Right atrium auricular region (tissue), 2 donors: ENCODE measurements around the gene USP32. TPM values are rescaled to one million over a fixed set of nuclear protein-coding genes. Genes with fewer than 3 reads are reported as not detected.
"Not testable (repeated sequence)": the region's sequence is repeated elsewhere in the genome, so short reads cannot be mapped to it uniquely, and the experiment has no call there.

Experiments
- DNase-seq: peaks from one replicate; pipeline ENCODE4 v3.0.0-alpha.2; 2019; ENCODE audit warnings: low spot score
- H3K27ac ChIP-seq, 2 donors: fragments of 200-600 bp; sonication (generic); 1 replicate in 1 of 2; 2 replicates in 1 of 2; pipeline ENCODE4 v1.5.1; 2016 to 2019
- H3K27me3 ChIP-seq, 2 donors: fragments of 200-600 bp; sonication (generic); one replicate each; pipeline versions ENCODE4 v1.5.1 to v1.6.0; 2017 to 2019
- H3K36me3 ChIP-seq: fragments of 200-600 bp; sonication (generic); one replicate; pipeline ENCODE4 v1.5.1; 2016
- H3K4me1 ChIP-seq, 2 donors: fragments of 200-600 bp; sonication (generic); one replicate each; pipeline versions ENCODE4 v1.5.1 to v1.6.0; 2017 to 2019
- H3K4me3 ChIP-seq, 2 donors: fragments of 200-600 bp; sonication (generic); 1 replicate in 1 of 2; 2 replicates in 1 of 2; pipeline ENCODE4 v1.5.1; 2017 to 2019; ENCODE audit warnings: mild to moderate bottlenecking in 1 of 2, moderate library complexity in 1 of 2
- H3K9me3 ChIP-seq, 2 donors: fragments of 200-600 bp; sonication (generic); one replicate each; pipeline ENCODE4 v1.5.1; 2019
- CTCF ChIP-seq, 2 donors: fragments of 200-600 bp; sonication (generic); IDR thresholded peaks; one replicate each; pipeline ENCODE4 v1.5.1; 2019; ENCODE audit warnings: antibody characterized with exemption in 2 of 2
- total RNA-seq, 2 donors: library from RNA; depleted of rRNA; stranded (reverse); fragments of >200 nt; gene quantifications; one replicate each; pipeline ENCODE4 v1.1.0, GENCODE V29; 2016

USP32 gene
- total RNA-seq, 2 donors from 2014 or later = 24.5 to 27.7 TPM

DNA sequence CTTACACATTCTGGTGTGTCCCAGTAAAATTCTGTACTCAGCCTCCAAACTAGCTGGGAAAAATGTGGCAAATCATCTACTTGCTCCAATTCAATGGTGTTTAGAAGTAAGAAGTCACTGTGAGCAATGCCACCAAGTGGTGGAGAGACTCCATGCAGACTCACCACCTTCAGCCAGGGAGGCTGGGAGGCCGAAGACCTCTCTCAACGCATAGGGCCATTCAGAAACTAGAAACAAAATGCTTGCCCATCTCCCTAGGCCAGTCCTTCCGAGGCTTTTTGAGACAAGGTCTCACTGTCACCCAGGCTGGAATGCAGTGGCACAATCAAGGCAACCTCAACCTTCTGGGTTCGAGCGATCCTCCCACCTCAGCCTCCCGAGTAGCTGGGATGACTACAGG, 217.2 kb downstream of the USP32 start:
- not testable (repeated sequence) for H3K27me3 ChIP-seq, H3K27ac ChIP-seq, H3K4me3 ChIP-seq, H3K9me3 ChIP-seq, H3K36me3 ChIP-seq
- peak; percentile 50 for DNase-seq
- peak in 1 of 2 donors; percentile 53 for TF ChIP-seq CTCF (IDR thresholded peaks at IDR 0.05)
- H3K4me1 ChIP-seq = peaks cover 0 to 11% of the 10 kb centered on the region in 2 donors

GRCh38 chr17:60174035-60174434, 217.9 kb downstream of the USP32 start:
- TF ChIP-seq CTCF (IDR thresholded peaks at IDR 0.05) = no peak
- no peaks in the 10 kb centered on the region for H3K27me3 ChIP-seq
- H3K9me3 ChIP-seq = no peaks in the 10 kb centered on the region
- DNase-seq = no peak
- H3K4me1 ChIP-seq = peaks cover 0 to 15% of the 10 kb centered on the region in 2 donors
- no peak overlapping the region for H3K27ac ChIP-seq
- H3K36me3 ChIP-seq = peaks cover 6% of the 10 kb centered on the region
- no peak overlapping the region for H3K4me3 ChIP-seq

DNA sequence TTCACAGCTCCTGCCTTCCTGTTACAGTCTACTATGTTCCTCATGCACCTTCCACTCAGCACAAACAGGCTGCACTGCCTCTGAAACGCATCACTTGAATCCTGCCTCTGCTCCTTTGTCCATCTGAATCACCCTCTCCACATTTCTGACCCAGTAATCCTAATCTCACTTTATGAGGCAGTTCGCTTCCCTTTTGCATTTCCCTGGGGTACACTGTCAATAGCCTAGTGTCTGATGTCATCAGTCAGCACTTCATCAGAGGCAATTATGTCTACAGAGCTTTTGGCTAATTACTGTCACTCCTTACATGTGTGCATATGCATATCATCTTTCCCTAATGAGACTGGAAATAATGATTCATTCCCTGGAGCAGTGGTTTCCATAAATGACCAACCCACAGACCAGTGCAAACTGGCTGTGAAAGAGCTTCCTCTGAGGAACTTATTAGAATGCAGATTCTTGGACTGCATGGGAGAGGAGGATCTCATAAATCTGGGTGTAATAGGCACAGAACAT, 218.6 kb downstream of the USP32 start:
- Histone ChIP-seq H3K4me3 (no peak overlapping the region), H3K27me3 (no peaks in the 10 kb centered on the region), H3K27ac (no peak overlapping the region), H3K9me3 (no peaks in the 10 kb centered on the region), H3K4me1 (peaks cover 0 to 17% of the 10 kb centered on the region in 2 donors), H3K36me3 (peaks cover 4% of the 10 kb centered on the region)
- no peak for DNase-seq
- no peak for TF ChIP-seq CTCF (IDR thresholded peaks at IDR 0.05)

DNA sequence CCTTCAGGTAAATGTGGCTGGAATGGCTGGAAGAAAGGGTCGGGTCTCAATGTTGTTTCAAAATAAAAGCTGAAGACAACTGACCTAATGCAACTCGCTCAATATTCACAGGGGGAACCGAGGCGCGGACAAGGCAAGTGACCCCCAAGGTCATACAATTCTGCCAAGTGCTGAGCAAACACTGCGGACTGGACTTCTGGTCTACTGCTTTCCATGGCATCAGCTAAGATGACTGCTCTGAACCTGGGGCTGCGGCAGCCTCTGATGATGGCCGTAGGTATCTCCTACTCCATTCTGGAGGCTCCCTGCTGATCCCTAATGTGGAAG, 220.2 kb downstream of the USP32 start:
- TF ChIP-seq CTCF (IDR thresholded peaks at IDR 0.05) = no peak
- Histone ChIP-seq H3K27me3 (no peaks in the 10 kb centered on the region), H3K4me3 (no peak overlapping the region), H3K27ac (no peak overlapping the region), H3K36me3 (no peaks in the 10 kb centered on the region), H3K9me3 (no peaks in the 10 kb centered on the region), H3K4me1 (peaks cover 0 to 17% of the 10 kb centered on the region in 2 donors)
- no peak for DNase-seq

DNA sequence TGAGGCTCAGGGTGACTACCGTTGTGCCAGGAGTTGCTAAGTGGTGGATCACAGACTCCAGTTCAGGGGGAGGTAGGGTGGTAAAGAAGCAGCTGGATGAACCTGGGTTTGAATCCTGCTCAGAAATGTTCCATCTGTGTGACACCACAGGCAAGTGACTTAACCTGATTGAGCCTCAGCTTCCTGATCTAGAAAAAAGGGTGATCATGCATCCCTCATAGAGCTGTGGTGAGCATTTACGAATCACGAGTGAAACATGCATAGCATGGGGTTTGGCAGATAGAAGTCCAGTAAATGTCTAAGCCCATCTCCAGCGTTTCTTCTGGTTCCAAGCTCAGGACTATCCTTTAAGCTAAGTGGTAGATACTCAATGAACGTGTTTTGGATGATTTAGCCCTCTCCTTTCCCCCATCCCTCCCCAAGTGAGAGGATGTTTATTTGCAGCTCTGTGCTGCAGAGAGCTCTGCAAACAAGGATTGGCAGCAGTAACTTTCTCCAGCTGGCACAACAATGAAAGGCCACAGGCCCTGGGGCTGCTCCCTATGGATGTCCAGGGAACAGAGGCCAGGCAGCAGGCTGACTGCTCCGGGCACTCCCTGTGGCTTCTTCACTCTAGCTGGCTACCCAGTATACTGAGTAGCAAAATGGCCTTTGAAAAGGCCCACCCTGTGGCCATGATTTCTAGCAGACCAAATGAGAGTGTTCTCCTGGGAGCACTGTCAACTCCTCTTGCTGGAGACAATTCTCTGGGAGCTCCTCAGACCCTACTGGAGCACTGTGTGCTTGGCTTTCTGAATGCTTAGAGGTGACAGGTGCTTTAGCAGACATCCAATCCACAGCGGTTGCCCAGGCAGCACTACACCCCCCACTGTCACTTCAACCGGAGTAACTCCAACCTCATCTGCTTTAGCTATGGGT, 220.8 kb downstream of the USP32 start:
- no peak for TF ChIP-seq CTCF (IDR thresholded peaks at IDR 0.05)
- Histone ChIP-seq H3K4me1 (peaks cover 0 to 17% of the 10 kb centered on the region in 2 donors), H3K4me3 (no peak overlapping the region), H3K27ac (peak overlapping the region in 1 of 2 donors; percentile 6), H3K36me3 (no peaks in the 10 kb centered on the region), H3K27me3 (no peaks in the 10 kb centered on the region), H3K9me3 (no peaks in the 10 kb centered on the region)
- no peak for DNase-seq
